Measurements from ENCODE around the gene GTF3A. TPM values are rescaled to one million over a fixed set of nuclear protein-coding genes. Genes with fewer than 3 reads are reported as not detected.
A peak's percentile ranks its signal among the peaks of the same experiment; 100 is the strongest.
"Not testable (repeated sequence)": the region's sequence is repeated elsewhere in the genome, so short reads cannot be mapped to it uniquely, and the experiment has no call there.

GTF3A gene
- total RNA-seq, 1 donor from 2014 or later, result 113 TPM

GRCh38 chr13:27398360-27398759, 26.1 kb upstream of the GTF3A start:
- no peak overlapping the region for H3K27ac Mint-ChIP-seq (ENCODE audit: unreplicated experiment)
- no peaks in the 10 kb centered on the region for H3K36me3 Mint-ChIP-seq (ENCODE audit: low read depth)
- no peak for TF ChIP-seq CTCF (conservative IDR thresholded peaks at IDR 0.05)
- H3K9me3 Mint-ChIP-seq, result no peaks in the 10 kb centered on the region
- DNase-seq (ENCODE audit: low read depth, low spot score), result no peak
- H3K4me3 Mint-ChIP-seq, result no peak overlapping the region
- peaks cover 11% of the 10 kb centered on the region for H3K4me1 Mint-ChIP-seq
- peaks cover 6% of the 10 kb centered on the region for H3K27me3 Mint-ChIP-seq (ENCODE audit: low read depth)

GRCh38 chr13:27400405-27400804, 24.0 kb upstream of the GTF3A start:
- not testable (repeated sequence) for DNase-seq (ENCODE audit: low read depth, low spot score); H3K27ac Mint-ChIP-seq (ENCODE audit: unreplicated experiment); H3K27me3 Mint-ChIP-seq (ENCODE audit: low read depth); H3K36me3 Mint-ChIP-seq (ENCODE audit: low read depth); H3K4me1 Mint-ChIP-seq; H3K4me3 Mint-ChIP-seq; H3K9me3 Mint-ChIP-seq

GRCh38 chr13:27401210-27401609, 23.2 kb upstream of the GTF3A start:
- Mint-ChIP-seq H3K36me3 (ENCODE audit: low read depth) (no peaks in the 10 kb centered on the region), H3K9me3 (no peaks in the 10 kb centered on the region), H3K4me3 (no peak overlapping the region), H3K27ac (ENCODE audit: unreplicated experiment) (no peak overlapping the region), H3K4me1 (peaks cover 5% of the 10 kb centered on the region), H3K27me3 (ENCODE audit: low read depth) (no peaks in the 10 kb centered on the region)
- TF ChIP-seq CTCF (conservative IDR thresholded peaks at IDR 0.05), result no peak
- DNase-seq (ENCODE audit: low read depth, low spot score), result no peak

- no peak for DNase-seq (ENCODE audit: low read depth, low spot score)
- Mint-ChIP-seq H3K4me1 (peaks cover 5% of the 10 kb centered on the region), H3K36me3 (ENCODE audit: low read depth) (no peaks in the 10 kb centered on the region), H3K27me3 (ENCODE audit: low read depth) (peaks cover 10% of the 10 kb centered on the region), H3K9me3 (no peaks in the 10 kb centered on the region), H3K4me3 (no peak overlapping the region), H3K27ac (ENCODE audit: unreplicated experiment) (no peak overlapping the region)
- no peak for TF ChIP-seq CTCF (conservative IDR thresholded peaks at IDR 0.05)
Observed at GRCh38 chr13:27403203-27403678, 21.2 kb upstream of the GTF3A start.

- Mint-ChIP-seq H3K27ac (ENCODE audit: unreplicated experiment) (peak overlapping the region; percentile 51), H3K4me1 (peaks cover 5% of the 10 kb centered on the region)
Observed at GRCh38 chr13:27403727-27404385, 20.6 kb upstream of the GTF3A start.

More at GRCh38 chr13:27403727-27404385, 20.6 kb upstream of the GTF3A start:
- Mint-ChIP-seq H3K36me3 (ENCODE audit: low read depth) (no peaks in the 10 kb centered on the region), H3K27me3 (ENCODE audit: low read depth) (peaks cover 12% of the 10 kb centered on the region), H3K9me3 (no peaks in the 10 kb centered on the region), H3K4me3 (no peak overlapping the region)
- no peak for TF ChIP-seq CTCF (conservative IDR thresholded peaks at IDR 0.05)
- DNase-seq (ENCODE audit: low read depth, low spot score), result no peak

Data from neural crest cell (in vitro differentiated cells).